ENCODE results near the gene UPK3A.

GRCh38 chr22:45335854-45336522, 51.2 kb downstream of the UPK3A start:
- TF ChIP-seq CTCF (IDR thresholded peaks at IDR 0.05) (no peak), POLR2A (IDR thresholded peaks at IDR 0.05) (no peak)
